Panc1 (cell line): ENCODE data around the gene FGF14. TPM values are rescaled to one million over a fixed set of nuclear protein-coding genes. Genes with fewer than 3 reads are reported as not detected.

Experiments
- ATAC-seq: fragments of 200-7000 bp; cut with Tn5 transposase; 2 replicates; pipeline ENCODE4 v1.9.1; 2020; ENCODE audit warnings: mild to moderate bottlenecking, moderate library complexity
- BruUV-seq: library from RNA; stranded (reverse); fragments of 400-500 nt; replicated peaks from 2 replicates; lab custom pipeline; 2021; lab: Mats Ljungman, UMichigan
- CTCF ChIA-PET: fragments of 300-600 bp; sonication (Branson Sonifier 250); formaldehyde crosslinking; loops from one replicate; lab custom pipeline; 2022; ENCODE audit warnings: antibody characterized with exemption; lab: Charles Lee
- POLR2A ChIA-PET: fragments of 300-600 bp; sonication (Branson Sonifier 250); formaldehyde crosslinking; loops from one replicate; lab custom pipeline; 2022; ENCODE audit warnings: antibody characterized with exemption; lab: Charles Lee
- DNase-seq: peaks from one replicate; pipeline ENCODE4 v3.0.0-alpha.2; 2010; ENCODE audit warnings: low read depth, low spot score
- H3K27ac ChIP-seq: 2 replicates; pipeline ENCODE4 v1.5.1; 2011; ENCODE audit warnings: mild to moderate bottlenecking, low read length, inconsistent platforms
- H3K27me3 ChIP-seq: fragments of 200-500 bp; sonication (Bioruptor generic); 2 replicates; pipeline ENCODE4 v1.6.0; 2014; ENCODE audit warnings: low read length, inconsistent platforms; ENCODE audit not compliant: control insufficient read depth, insufficient read depth
- H3K36me3 ChIP-seq: fragments of 200-500 bp; sonication (Bioruptor generic); 2 replicates; pipeline ENCODE4 v1.5.1; 2014; ENCODE audit warnings: inconsistent platforms, mild to moderate bottlenecking, low read length, moderate library complexity; ENCODE audit not compliant: control insufficient read depth, insufficient read depth
- H3K4me1 ChIP-seq: 2 replicates; pipeline ENCODE4 v1.5.1; 2011; ENCODE audit warnings: inconsistent platforms, mild to moderate bottlenecking, low read length, moderate library complexity; ENCODE audit not compliant: control insufficient read depth, insufficient read depth
- H3K4me3 ChIP-seq, 2 experiments: 2 replicates each; pipeline ENCODE4 v1.5.1; 2011 to 2012; ENCODE audit warnings: low read depth in 2 of 2, low read length in 2 of 2, mild to moderate bottlenecking in 2 of 2, inconsistent platforms in 1 of 2, moderate library complexity in 1 of 2
- H3K9me3 ChIP-seq: fragments of 200-500 bp; sonication (Bioruptor generic); 2 replicates; pipeline ENCODE4 v1.5.1; 2014; ENCODE audit warnings: low read depth, mild to moderate bottlenecking, inconsistent platforms, low read length, moderate library complexity; ENCODE audit not compliant: control insufficient read depth, insufficient read depth
- CTCF ChIP-seq: fragments of 450-650 bp; IDR thresholded peaks from 2 replicates; pipeline ENCODE4 v1.5.1; 2017; ENCODE audit warnings: mild to moderate bottlenecking
- POLR2AphosphoS5 ChIP-seq: IDR thresholded peaks from 2 replicates; pipeline ENCODE4 v1.6.1; 2012; ENCODE audit warnings: mild to moderate bottlenecking, low read depth, low read length, moderate library complexity
- REST ChIP-seq, 2 experiments: IDR thresholded peaks; 2 replicates each; pipeline ENCODE4 v1.6.1; 2011 to 2012; ENCODE audit warnings: low read depth in 2 of 2, control low read depth in 1 of 2, low read length in 1 of 2, mild to moderate bottlenecking in 1 of 2, moderate library complexity in 1 of 2; ENCODE audit not compliant: insufficient read depth in 1 of 2
- SIN3A ChIP-seq: IDR thresholded peaks from 2 replicates; pipeline ENCODE4 v1.6.1; 2012; ENCODE audit warnings: low read depth, mild to moderate bottlenecking, low read length, moderate library complexity, borderline replicate concordance; ENCODE audit not compliant: insufficient read depth
- TCF7L2 ChIP-seq: IDR thresholded peaks from 2 replicates; pipeline ENCODE4 v1.6.1; 2011; ENCODE audit warnings: mild to moderate bottlenecking, low read depth, low read length, inconsistent platforms
- in situ Hi-C: cut with HindIII; loops from 2 replicates; pipeline ENCODE4 v1.10.0; 2016; ENCODE audit warnings: low sequenced_read_pairs, low pct_unique_long_range_greater_than_20kb
- intact Hi-C: fragments of 100-400 bp; cut with micrococcal nuclease; formaldehyde crosslinking; loops from one replicate; pipeline ENCODE4 v1.10.0; 2022; ENCODE audit not compliant: unreplicated experiment
- total RNA-seq: library from RNA; stranded (reverse); gene quantifications from one replicate; pipeline ENCODE4 v1.2.1, GENCODE V29; 2021; ENCODE audit not compliant: unreplicated experiment

Gene FGF14
- total RNA-seq, 1 experiment from 2014 or later, result 0.03 TPM

- ATAC-seq, result no peak
- no TSS peak for BruUV-seq
- Histone ChIP-seq H3K9me3 (no peaks in the 10 kb centered on the region), H3K4me1 (no peaks in the 10 kb centered on the region), H3K27ac (no peak overlapping the region), H3K36me3 (no peaks in the 10 kb centered on the region), H3K4me3 (no peak overlapping the region), H3K27me3 (no peaks in the 10 kb centered on the region)
- ChIA-PET CTCF (no interaction called here), POLR2A (no interaction called here)
- DNase-seq, result no peak
- intact Hi-C loops (no loop called here), in situ Hi-C loops (no loop called here)
- TF ChIP-seq CTCF, result no peak
Measured at GRCh38 chr13:102103469-102103868, 298.4 kb downstream of the FGF14 start.

GRCh38 chr13:102100234-102100633 is 301.6 kb downstream of the FGF14 start:
- Histone ChIP-seq H3K4me3 (no peak overlapping the region), H3K27me3 (no peaks in the 10 kb centered on the region), H3K9me3 (no peaks in the 10 kb centered on the region), H3K36me3 (no peaks in the 10 kb centered on the region), H3K4me1 (no peaks in the 10 kb centered on the region), H3K27ac (no peak overlapping the region)
- ChIA-PET POLR2A (no interaction called here), CTCF (interaction anchor here (0.6 kb wide), 1 partner anchor 1898 kb away, joined by 4 read pairs; no protein-coding TSS in a partner anchor)
- no peak for DNase-seq
- intact Hi-C loops (no loop called here), in situ Hi-C loops (no loop called here)
- TF ChIP-seq REST (IDR thresholded peaks at IDR 0.05; ENCODE audit: insufficient read depth in 1 of 2, low read depth in 2 of 2, low read length in 1 of 2) (no peak), SIN3A (no peak), TCF7L2 (no peak), POLR2AphosphoS5 (no peak), CTCF (no peak)
- BruUV-seq, result no TSS peak
- no peak for ATAC-seq
